ENCODE results near the gene VPS39.
A peak's percentile ranks its signal among the peaks of the same experiment; 100 is the strongest.

The VPS39 gene

DNA sequence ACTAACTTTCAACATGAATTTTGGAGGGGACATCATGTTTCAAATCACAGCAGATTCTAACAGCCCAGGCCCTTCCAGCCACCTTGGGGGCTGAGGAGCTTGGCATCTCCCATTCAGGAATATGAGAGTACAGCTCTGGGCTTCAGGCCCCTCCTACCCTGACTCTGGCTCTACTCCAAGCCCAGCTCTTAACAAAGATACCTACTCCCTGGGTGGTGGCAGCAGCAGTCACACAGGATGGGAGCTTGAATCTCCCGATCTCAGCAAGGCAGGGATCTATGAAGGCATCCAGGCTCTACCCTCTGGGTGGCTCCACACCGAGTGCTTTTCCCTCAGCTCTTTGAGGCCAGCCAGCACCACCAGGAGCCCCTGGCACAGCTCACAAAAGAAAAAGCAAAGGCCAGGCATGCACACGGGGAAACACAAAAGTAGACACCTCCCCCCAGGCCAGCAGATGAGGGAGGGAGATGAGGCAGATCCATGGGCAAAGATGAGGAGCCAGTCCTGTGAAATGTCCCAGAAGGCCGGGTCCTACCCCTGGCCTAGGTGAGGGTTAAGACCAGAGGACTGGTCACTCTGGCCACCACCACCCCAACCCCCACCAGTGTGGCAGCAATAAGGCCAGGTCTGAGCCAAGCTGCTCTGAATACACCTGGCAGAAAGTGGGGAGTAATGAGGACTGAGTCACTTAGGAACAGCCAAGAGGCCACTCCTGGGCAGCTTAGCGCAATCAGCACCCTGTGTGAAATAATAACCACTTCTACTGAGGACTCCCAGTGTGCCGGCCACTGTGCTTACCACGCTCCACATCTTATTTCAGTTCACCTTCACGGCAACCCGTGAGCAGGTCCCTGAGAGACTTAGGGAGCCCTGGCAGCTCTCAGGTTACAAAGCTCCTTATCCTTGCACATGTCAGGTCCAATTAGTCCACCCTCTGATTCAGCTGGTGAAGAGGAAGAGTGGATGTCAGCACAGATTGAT is 76.0 kb downstream of the VPS39 start:
- Histone ChIP-seq H3F3A (ENCODE audit: low read depth) (no peaks in the 10 kb centered on the region), H3K27me3 (ENCODE audit: insufficient read depth, low read length, poor library complexity, severe bottlenecking) (no peaks in the 10 kb centered on the region), H3K4me2 (ENCODE audit: low read depth, low read length, poor library complexity, severe bottlenecking) (no peak overlapping the region), H4K20me1 (ENCODE audit: insufficient read depth, low read length, poor library complexity, severe bottlenecking) (no peaks in the 10 kb centered on the region), H3K79me2 (ENCODE audit: insufficient read depth, low read length) (no peaks in the 10 kb centered on the region), H3K9me2 (replicated peaks; ENCODE audit: low read depth, low read length) (no peaks in the 10 kb centered on the region), H3K4me3 (ENCODE audit: low read length, poor library complexity, severe bottlenecking) (no peak overlapping the region), H2AFZ (ENCODE audit: low read length) (no peak overlapping the region), H3K9me3 (ENCODE audit: insufficient read depth, low read depth, low read length) (no peaks in the 10 kb centered on the region), H3K36me3 (ENCODE audit: insufficient read depth, low read length) (no peaks in the 10 kb centered on the region), H3K4me1 (ENCODE audit: insufficient read depth, low read length, poor library complexity, severe bottlenecking) (no peaks in the 10 kb centered on the region), H3K9ac (ENCODE audit: low read depth, low read length, poor library complexity, severe bottlenecking) (no peak overlapping the region)
- TF ChIP-seq, protein P1, sequence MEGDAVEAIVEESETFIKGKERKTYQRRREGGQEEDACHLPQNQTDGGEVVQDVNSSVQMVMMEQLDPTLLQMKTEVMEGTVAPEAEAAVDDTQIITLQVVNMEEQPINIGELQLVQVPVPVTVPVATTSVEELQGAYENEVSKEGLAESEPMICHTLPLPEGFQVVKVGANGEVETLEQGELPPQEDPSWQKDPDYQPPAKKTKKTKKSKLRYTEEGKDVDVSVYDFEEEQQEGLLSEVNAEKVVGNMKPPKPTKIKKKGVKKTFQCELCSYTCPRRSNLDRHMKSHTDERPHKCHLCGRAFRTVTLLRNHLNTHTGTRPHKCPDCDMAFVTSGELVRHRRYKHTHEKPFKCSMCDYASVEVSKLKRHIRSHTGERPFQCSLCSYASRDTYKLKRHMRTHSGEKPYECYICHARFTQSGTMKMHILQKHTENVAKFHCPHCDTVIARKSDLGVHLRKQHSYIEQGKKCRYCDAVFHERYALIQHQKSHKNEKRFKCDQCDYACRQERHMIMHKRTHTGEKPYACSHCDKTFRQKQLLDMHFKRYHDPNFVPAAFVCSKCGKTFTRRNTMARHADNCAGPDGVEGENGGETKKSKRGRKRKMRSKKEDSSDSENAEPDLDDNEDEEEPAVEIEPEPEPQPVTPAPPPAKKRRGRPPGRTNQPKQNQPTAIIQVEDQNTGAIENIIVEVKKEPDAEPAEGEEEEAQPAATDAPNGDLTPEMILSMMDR (conservative IDR thresholded peaks at IDR 0.05; ENCODE audit: low read length): no peak
- no peak for TF ChIP-seq EZH2phosphoT487 (IDR thresholded peaks at IDR 0.05; ENCODE audit: borderline replicate concordance)

DNA sequence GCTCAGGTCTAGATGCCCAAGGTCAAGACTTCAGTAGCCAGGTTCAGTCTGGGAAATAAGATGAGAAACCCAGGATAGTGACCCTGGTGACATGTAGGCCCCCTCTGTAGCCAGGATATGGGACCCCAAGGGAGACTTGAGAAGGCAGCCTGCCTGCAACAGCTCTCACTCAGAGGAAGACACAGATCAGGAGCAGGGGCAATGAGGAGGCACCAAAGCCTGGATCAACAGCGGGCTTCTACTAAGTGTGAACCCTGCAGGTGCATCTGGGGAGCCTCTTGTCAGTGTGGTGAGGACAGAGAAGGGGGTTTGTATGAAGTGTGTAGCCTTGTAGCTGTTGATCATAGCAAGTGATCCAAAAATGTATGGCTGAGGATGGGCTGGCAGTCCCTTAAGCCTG is 77.1 kb downstream of the VPS39 start:
- TF ChIP-seq, protein P1 (conservative IDR thresholded peaks at IDR 0.05; ENCODE audit: low read length): no peak
- no peak for TF ChIP-seq EZH2phosphoT487 (IDR thresholded peaks at IDR 0.05; ENCODE audit: borderline replicate concordance)
- no peaks in the 10 kb centered on the region for H3K79me2 ChIP-seq (ENCODE audit: insufficient read depth, low read length)
- H3K4me3 ChIP-seq (ENCODE audit: low read length, poor library complexity, severe bottlenecking): no peak overlapping the region
- no peaks in the 10 kb centered on the region for H4K20me1 ChIP-seq (ENCODE audit: insufficient read depth, low read length, poor library complexity, severe bottlenecking)
- no peak overlapping the region for H3K9ac ChIP-seq (ENCODE audit: low read depth, low read length, poor library complexity, severe bottlenecking)
- H3K4me1 ChIP-seq (ENCODE audit: insufficient read depth, low read length, poor library complexity, severe bottlenecking): no peaks in the 10 kb centered on the region
- no peak overlapping the region for H3K4me2 ChIP-seq (ENCODE audit: low read depth, low read length, poor library complexity, severe bottlenecking)
- H3K36me3 ChIP-seq (ENCODE audit: insufficient read depth, low read length): no peaks in the 10 kb centered on the region
- H3F3A ChIP-seq (ENCODE audit: low read depth): no peaks in the 10 kb centered on the region
- H3K9me3 ChIP-seq (ENCODE audit: insufficient read depth, low read depth, low read length): no peaks in the 10 kb centered on the region
- H3K27me3 ChIP-seq (ENCODE audit: insufficient read depth, low read length, poor library complexity, severe bottlenecking): no peaks in the 10 kb centered on the region
- H2AFZ ChIP-seq (ENCODE audit: low read length): no peak overlapping the region
- no peaks in the 10 kb centered on the region for H3K9me2 ChIP-seq (replicated peaks; ENCODE audit: low read depth, low read length)

DNA sequence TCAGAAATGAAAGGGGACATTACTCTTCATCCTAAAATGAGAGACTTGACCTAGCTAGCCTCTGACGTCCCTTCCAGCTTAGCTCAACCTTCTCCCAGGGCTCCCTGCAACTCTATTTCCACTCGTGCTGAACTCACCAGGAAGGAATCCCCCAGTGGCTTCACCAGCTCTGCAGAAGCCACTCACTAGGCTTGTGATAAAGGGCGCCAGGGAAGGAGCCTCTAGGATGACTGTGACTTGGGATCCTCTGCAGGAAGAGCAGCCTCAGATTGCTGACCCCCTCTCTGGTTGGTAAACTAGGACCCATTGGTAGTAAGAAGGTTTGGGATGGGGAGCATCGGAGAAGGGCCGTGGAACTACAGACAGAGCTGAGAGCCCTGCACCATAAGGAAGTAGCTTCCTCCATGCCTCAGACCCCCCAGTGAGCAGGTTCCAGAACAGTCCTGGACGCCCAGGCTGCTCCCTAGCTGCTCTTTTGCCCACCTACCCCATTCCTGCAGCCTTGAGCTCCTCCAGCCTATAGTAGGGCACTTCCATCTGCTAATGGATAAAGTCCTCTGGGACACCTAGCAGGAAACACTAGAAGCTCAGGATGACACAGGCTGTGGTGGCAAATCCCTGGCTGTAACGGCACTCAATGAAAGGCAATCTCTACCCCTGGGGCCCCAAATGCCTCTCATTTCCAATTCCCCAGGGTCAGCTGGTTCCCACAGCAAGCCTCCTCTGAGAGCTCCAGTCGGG is 77.7 kb downstream of the VPS39 start:
- Histone ChIP-seq H3K36me3 (ENCODE audit: insufficient read depth, low read length) (no peaks in the 10 kb centered on the region), H3K4me2 (ENCODE audit: low read depth, low read length, poor library complexity, severe bottlenecking) (no peak overlapping the region), H4K20me1 (ENCODE audit: insufficient read depth, low read length, poor library complexity, severe bottlenecking) (no peaks in the 10 kb centered on the region), H3K4me3 (ENCODE audit: low read length, poor library complexity, severe bottlenecking) (no peak overlapping the region), H3K79me2 (ENCODE audit: insufficient read depth, low read length) (no peaks in the 10 kb centered on the region), H3K9ac (ENCODE audit: low read depth, low read length, poor library complexity, severe bottlenecking) (no peak overlapping the region), H3K4me1 (ENCODE audit: insufficient read depth, low read length, poor library complexity, severe bottlenecking) (no peaks in the 10 kb centered on the region), H2AFZ (ENCODE audit: low read length) (peak overlapping the region; percentile 30; the same call in 1 of the 2 replicates), H3K9me3 (ENCODE audit: insufficient read depth, low read depth, low read length) (no peaks in the 10 kb centered on the region), H3K9me2 (replicated peaks; ENCODE audit: low read depth, low read length) (no peaks in the 10 kb centered on the region), H3K27me3 (ENCODE audit: insufficient read depth, low read length, poor library complexity, severe bottlenecking) (no peaks in the 10 kb centered on the region), H3F3A (ENCODE audit: low read depth) (no peaks in the 10 kb centered on the region)
- TF ChIP-seq, protein P1 (conservative IDR thresholded peaks at IDR 0.05; ENCODE audit: low read length): no peak
- TF ChIP-seq EZH2phosphoT487 (IDR thresholded peaks at IDR 0.05; ENCODE audit: borderline replicate concordance): no peak

All from Loucy (cell line).